NCI-H2029 treated with DMSO at 0.1 percent for 48 hours (cell line): ENCODE measurements around the gene FOXS1.

ENCODE experiments used
- DNase-seq: peaks from one replicate; lab custom pipeline; 2025; lab: John Stamatoyannopoulos, UW

The FOXS1 gene

GRCh38 chr20:31861135-31861384, 15.7 kb upstream of the FOXS1 start:
- no peak for DNase-seq

- DNase-seq: no peak
These were observed 15.2 kb upstream of the FOXS1 start for GRCh38 chr20:31860390-31861134.

- DNase-seq: no peak
These were observed 14.6 kb upstream of the FOXS1 start for GRCh38 chr20:31859998-31860380.

DNA sequence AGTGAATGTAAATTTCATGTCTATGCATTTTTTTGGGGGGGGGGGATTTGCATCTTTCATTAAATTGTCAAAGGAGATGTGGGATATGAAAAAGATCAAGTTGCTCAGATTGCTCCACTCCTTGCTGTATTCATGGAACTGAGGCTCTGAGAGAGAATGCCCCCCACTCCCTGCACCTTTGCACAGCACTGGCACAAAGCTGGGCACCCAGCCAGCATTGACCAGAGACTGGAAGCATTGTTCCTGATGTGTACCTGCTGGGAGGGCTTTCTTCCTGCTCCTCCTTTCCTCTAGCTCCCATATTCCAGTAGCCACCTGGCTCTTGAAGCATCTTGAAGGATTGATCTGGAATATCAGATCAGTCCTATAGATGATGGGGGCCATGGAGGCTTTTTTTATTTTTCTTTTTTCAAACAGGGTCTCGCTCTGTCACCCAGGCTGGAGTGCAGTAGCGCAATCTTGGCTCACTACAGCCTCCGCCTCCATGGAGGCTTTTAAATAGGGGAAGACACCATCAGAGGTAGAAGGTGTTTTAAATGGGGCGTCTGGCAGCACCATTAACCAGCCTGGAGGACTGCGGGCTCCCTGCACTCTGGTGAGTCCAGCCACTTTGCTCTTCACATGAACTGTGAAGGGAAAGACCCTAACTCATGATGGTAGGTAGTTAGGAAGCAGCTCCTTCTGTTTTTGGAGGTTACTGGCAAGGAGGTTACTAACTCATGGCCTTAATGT, 14.0 kb upstream of the FOXS1 start:
- DNase-seq: no peak

- DNase-seq: no peak
These were observed 13.3 kb upstream of the FOXS1 start for GRCh38 chr20:31858760-31859083.

- DNase-seq: no peak
These were observed 12.7 kb upstream of the FOXS1 start for GRCh38 chr20:31857861-31858759.

DNA sequence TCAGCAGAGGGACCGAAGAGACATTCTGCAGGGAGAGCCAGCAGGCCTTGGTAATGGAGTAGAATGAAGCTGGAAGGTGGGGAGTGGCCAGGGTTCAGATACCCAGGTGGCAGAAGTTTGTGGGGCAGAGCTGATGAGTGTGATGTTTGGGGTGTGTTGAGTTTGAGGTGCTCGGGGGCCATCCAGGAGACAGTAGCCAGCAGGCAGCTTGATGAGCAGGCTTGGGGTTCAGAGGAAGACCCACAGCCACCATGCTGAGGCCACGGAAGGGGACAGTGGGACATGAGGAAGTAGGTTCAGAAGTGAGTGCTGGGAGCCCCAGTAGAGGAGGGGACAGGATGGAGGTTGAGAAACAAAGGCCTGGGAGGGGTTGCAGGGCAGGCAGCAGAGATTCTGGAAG, 11.1 kb upstream of the FOXS1 start:
- no peak for DNase-seq

GRCh38 chr20:31853481-31853880, 8.1 kb upstream of the FOXS1 start:
- DNase-seq: no peak

GRCh38 chr20:31851240-31851955, 6.0 kb upstream of the FOXS1 start:
- no peak for DNase-seq

DNA sequence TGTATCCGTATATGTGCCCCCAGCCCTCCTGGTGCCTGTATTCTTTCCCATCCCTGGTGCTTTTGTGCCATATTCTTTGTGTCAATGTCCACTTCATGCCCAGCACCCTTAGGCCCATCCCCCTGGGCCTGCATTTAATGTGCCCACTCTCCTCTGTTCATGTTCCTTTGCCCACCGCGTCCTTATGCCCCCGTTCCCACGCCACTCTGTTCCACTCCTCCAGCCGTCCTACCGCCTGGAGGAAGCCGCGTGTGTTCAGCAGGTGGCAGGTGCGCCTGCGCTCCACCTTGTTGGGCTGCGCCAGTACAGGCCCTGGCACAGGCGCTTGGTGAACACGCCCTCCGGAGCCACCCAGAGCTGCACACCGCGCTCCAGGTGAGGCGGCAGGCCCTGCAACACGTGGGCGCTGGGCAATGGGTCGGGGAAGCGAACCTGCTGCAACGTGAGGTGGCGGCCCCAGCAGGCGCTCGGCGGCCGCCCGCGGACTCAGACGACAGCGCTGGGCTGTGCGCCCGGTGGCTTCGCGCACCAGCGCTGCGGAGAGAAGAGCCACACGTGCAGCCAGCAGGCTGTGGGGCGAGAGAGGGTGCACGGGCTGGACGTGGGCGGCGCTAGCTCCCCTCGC, 4.0 kb upstream of the FOXS1 start:
- DNase-seq: peak; percentile 57

DNA sequence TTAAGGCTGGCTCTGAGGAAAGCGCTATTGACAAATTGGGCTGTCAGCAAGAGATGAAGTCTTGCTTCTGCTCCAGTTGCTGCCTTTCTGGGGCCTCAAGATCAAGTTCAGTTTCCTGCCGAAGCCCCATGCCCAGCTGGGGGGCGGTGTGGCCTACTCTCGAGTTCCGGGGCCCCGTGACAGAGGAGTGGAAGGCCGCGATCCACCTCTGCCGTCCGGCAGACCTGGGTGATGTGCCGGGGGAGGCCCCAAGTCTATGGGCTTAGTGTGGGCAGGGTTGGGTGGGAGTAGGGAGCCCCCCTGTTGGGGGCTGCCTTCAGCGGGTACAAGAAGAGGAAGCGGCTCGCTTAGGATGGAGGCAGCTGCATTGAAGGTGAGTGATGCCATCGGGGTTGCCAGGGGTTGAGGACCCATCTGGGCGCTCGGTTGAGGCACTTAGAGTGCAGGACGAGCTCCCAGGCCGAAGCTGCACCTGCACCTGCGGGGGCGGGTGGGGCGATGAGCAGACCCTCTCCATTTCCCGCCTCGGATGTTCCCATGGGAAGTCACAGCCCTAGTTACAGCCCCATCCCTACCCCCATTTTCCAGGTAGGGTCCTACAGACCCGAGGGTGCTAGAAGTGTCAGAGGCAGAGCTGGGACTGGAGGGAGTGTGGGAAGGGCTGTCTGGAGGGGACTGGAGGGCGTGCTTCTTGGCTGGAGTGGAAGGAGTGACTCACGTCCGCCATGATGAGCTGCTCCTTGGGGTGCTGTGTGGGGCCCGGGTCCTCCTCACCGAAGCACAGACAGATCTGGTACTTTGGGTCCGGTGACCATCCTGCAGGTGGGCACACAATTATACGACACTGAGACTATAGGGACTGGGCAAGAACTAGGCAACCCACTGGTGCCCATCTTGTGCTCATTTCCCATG, 2.9 kb upstream of the FOXS1 start:
- DNase-seq: no peak

DNA sequence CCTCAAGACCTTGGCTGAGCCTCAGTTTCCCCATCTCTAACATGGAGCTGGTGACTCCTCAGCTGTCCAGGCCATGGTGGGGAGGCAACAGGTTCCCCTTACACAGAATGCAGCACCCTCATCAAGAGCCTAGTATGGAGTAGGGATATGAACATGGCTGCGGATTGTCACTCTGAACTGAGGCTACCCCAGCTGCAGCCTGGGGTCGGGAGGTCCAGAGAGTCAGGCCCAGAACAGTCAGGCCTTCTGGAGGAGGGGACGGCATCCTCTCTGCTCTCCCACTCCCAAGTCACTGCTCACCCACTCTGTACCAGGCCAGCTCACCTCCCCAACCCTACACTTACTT, 1.4 kb upstream of the FOXS1 start:
- DNase-seq: no peak

GRCh38 chr20:31844737-31845299, 586 bp downstream of the FOXS1 start:
- DNase-seq: no peak

- no peak for DNase-seq
These were observed 1.5 kb downstream of the FOXS1 start for GRCh38 chr20:31843881-31844280.

GRCh38 chr20:31843288-31843687, 2.1 kb downstream of the FOXS1 start:
- DNase-seq: no peak

DNA sequence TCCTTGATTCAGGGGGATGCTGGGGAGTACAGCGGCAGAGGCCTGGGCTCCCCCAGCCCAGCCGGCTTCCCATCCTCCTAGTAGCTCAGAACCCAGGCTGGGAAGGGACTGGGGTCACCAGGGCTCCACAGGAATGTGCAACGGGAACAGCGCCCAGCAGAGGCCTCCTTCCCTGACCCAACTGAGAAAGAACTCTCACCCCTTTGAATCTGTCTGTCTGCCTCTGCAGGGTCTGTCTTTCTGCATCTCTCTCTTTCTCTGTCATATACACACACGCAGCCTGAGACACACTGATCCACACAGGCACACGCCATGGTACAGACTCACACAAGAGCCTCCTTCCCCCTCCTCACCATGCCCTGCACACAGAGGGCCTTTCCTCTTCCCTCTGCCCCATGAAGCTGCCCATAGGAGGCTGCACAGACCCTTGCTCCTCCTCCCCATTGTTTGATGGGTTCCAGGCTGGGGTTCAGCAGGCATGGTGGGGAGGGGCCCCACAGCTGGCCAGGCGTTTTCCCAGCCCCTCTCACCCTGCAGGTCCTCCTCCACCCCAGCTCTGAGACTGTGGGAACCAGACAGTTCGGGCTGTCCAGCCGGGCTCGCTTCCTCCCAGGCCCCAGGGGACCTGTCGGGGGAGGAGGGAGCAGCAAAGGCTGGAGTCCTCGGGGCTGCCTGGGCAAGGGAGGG, 2.8 kb downstream of the FOXS1 start:
- no peak for DNase-seq

GRCh38 chr20:31841928-31842327, 3.5 kb downstream of the FOXS1 start:
- DNase-seq: no peak

DNA sequence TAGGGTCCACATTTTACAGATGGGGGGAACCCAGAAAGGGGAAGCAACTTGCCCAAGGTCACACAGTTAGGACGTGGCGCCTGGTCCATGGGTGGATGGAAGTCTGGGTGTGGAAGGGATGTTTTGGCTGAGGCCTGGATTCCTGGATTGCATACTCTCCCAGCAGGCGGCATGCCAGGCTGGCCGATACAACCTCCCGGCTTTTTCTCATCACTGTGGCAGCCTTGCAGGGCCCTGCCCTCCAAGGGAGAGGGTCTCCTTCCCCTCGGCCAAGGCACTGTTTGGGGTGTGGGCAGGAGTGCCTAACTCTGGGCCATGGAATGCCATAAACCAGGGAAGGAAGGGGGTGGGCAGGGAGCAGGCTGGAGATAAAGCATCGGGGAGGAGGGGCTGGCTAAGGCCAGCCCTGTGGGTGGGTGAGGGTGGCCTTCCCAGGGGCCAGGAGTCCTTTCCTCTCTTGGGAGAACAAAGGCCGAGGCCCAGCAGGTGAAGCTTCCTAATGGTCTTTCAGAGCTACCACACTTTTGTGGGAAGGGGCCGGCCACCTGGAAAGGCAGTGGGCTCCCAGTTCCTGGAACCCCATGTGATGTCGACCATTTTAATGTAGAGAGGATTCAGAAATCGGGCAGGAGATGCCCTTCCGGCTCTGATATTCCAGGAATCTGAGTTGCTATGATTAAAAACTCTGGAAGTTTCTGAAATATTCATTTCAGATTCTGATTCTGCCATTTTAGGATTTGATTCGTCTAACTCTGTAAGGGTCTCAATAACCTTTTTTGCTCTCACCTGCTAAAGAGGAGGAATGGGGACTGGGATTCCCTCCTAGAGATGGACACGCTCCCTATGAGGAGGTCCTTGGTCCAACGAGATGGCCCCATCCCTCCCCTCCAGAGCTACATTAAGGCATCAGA, 4.2 kb downstream of the FOXS1 start:
- DNase-seq: no peak
